K562 (cell line): ENCODE measurements around the gene C16orf92. TPM values are rescaled to one million over a fixed set of nuclear protein-coding genes. Genes with fewer than 3 reads are reported as not detected.
A peak's percentile ranks its signal among the peaks of the same experiment; 100 is the strongest.

Experiments used
- ATAC-seq: fragments of 200-7000 bp; cut with Tn5 transposase; 3 replicates; pipeline ENCODE4 v1.9.1; 2020; ENCODE audit warnings: moderate library complexity
- BruUV-seq: library from RNA; stranded (reverse); fragments of 400-500 nt; replicated peaks from 2 replicates; lab custom pipeline; 2021; lab: Mats Ljungman, UMichigan
- CTCF ChIA-PET: fragments of 300-600 bp; formaldehyde crosslinking; extraction: SDS; loops from one replicate; lab custom pipeline; 2021; ENCODE audit warnings: low intra/inter-chr PET ratio; lab: Yijun Ruan, JAX
- POLR2A ChIA-PET: fragments of 300-600, 350-650 bp; sonication (Branson Sonifier 250); formaldehyde crosslinking; extraction: SDS; loops from one replicate; lab custom pipeline; 2021; ENCODE audit warnings: antibody characterized with exemption, inconsistent platforms; lab: Yijun Ruan, JAX
- DNase-seq, 4 experiments: peaks; one replicate each; pipeline versions ENCODE4 v3.0.0 to v3.0.0-alpha.2; 2011 to 2018; ENCODE audit warnings: low spot score in 3 of 4, mixed read lengths in 3 of 4; ENCODE audit errors: extremely low read depth in 1 of 4
- FAIRE-seq: peaks from 2 replicates; lab custom pipeline; 2011; peaks lifted over from hg19 to GRCh38; lab: Jason Lieb, UNC
- H2AFZ ChIP-seq: 2 replicates; pipeline ENCODE4 v1.6.0; 2011; ENCODE audit warnings: low read depth, low read length, control low read depth, inconsistent platforms
- H3K27ac ChIP-seq: fragments of 200-600 bp; 3 replicates; pipeline ENCODE4 v1.8.0; 2011; ENCODE audit warnings: low read depth, mild to moderate bottlenecking, control low read depth, inconsistent platforms, low read length, moderate library complexity, mixed read lengths; ENCODE audit errors: extremely low read depth
- H3K27me3 ChIP-seq, 2 experiments: fragments of 300-600 bp in 1 of 2; 2 replicates in 1 of 2; 3 replicates in 1 of 2; pipeline versions ENCODE4 v1.6.0 to v1.8.0; 2011; ENCODE audit warnings: inconsistent platforms in 2 of 2, low read length in 2 of 2, mild to moderate bottlenecking in 1 of 2, mixed read lengths in 1 of 2, moderate library complexity in 1 of 2; ENCODE audit not compliant: control insufficient read depth in 2 of 2, insufficient read depth in 2 of 2
- H3K36me3 ChIP-seq: fragments of 300-600 bp; 3 replicates; pipeline ENCODE4 v1.8.0; 2011; ENCODE audit warnings: mild to moderate bottlenecking, low read length, inconsistent platforms; ENCODE audit not compliant: control insufficient read depth, insufficient read depth
- H3K4me1 ChIP-seq, 2 experiments: fragments of 200-600 bp in 1 of 2; replicated peaks in 1 of 2; 2 replicates in 1 of 2; 3 replicates in 1 of 2; pipeline versions ENCODE4 v1.5.1 to v1.8.0; 2011; ENCODE audit warnings: inconsistent platforms in 2 of 2, low read length in 2 of 2, mild to moderate bottlenecking in 1 of 2, mixed read lengths in 1 of 2, moderate library complexity in 1 of 2; ENCODE audit not compliant: control insufficient read depth in 2 of 2, insufficient read depth in 2 of 2
- H3K4me2 ChIP-seq: 2 replicates; pipeline ENCODE4 v1.6.1; 2011; ENCODE audit warnings: low read length, control low read depth, inconsistent platforms, mixed read lengths; ENCODE audit not compliant: insufficient read depth
- H3K4me3 ChIP-seq: fragments of 200-600 bp; sonication (generic), shearing (Covaris generic); 2 replicates; pipeline ENCODE4 v1.5.1; 2016; ENCODE audit warnings: control low read depth, inconsistent platforms
- H3K79me2 ChIP-seq: fragments of 200-600 bp; 3 replicates; pipeline ENCODE4 v1.8.0; 2011; ENCODE audit warnings: low read length, inconsistent platforms; ENCODE audit not compliant: control insufficient read depth, insufficient read depth
- H3K9ac ChIP-seq, 2 experiments: 2 replicates each; pipeline versions ENCODE4 v1.6.0 to v1.6.1; 2011; ENCODE audit warnings: low read depth in 2 of 2, low read length in 2 of 2, control low read depth in 1 of 2, inconsistent platforms in 1 of 2, mild to moderate bottlenecking in 1 of 2, mixed read lengths in 1 of 2; ENCODE audit not compliant: insufficient read depth in 1 of 2
- H3K9me1 ChIP-seq: one replicate; pipeline ENCODE4 v1.6.0; 2011; ENCODE audit warnings: inconsistent platforms, mild to moderate bottlenecking, low read length, moderate library complexity; ENCODE audit not compliant: control insufficient read depth, insufficient read depth
- H3K9me3 ChIP-seq: replicated peaks from 2 replicates; pipeline ENCODE4 v1.5.1; 2011; ENCODE audit warnings: low read depth, low read length, inconsistent platforms; ENCODE audit not compliant: control insufficient read depth, insufficient read depth
- H4K20me1 ChIP-seq: replicated peaks from 2 replicates; pipeline ENCODE4 v1.6.1; 2011; ENCODE audit warnings: low read length, inconsistent platforms, mixed read lengths; ENCODE audit not compliant: control insufficient read depth, insufficient read depth
- KAT7 ChIP-seq: sonication (generic); formaldehyde crosslinking; IDR thresholded peaks from 2 replicates; pipeline ENCODE4 v1.8.0; 2022; ENCODE audit warnings: missing genetic modification reagents, mild to moderate bottlenecking, borderline replicate concordance
- MAFK ChIP-seq: IDR thresholded peaks from 2 replicates; pipeline ENCODE4 v1.6.1; 2011; ENCODE audit warnings: low read length, improper control_type of control experiment
- POLR2G ChIP-seq: fragments of 200-400 bp; formaldehyde crosslinking; IDR thresholded peaks from 2 replicates; pipeline ENCODE4 v1.6.1; 2017; ENCODE audit warnings: low read depth, mild to moderate bottlenecking, antibody characterized with exemption, low read length, moderate library complexity
- RBFOX2 ChIP-seq: fragments of 200-400 bp; formaldehyde crosslinking; IDR thresholded peaks from 2 replicates; pipeline ENCODE4 v1.6.1; 2017; ENCODE audit warnings: low read depth, mild to moderate bottlenecking, low read length, moderate library complexity
- TBP ChIP-seq: optimal IDR thresholded peaks from 2 replicates; pipeline ENCODE3; 2011; ENCODE audit warnings: low read depth, low read length, improper control_type of control experiment
- TGIF2 ChIP-seq: sonication (generic); formaldehyde crosslinking; IDR thresholded peaks from 2 replicates; pipeline ENCODE4 v1.8.1; 2022; ENCODE audit warnings: mild to moderate bottlenecking, missing genetic modification reagents, moderate library complexity
- WGBS: fragments of 100-300 bp; shearing (Covaris generic); methylation state at CpG from one replicate; pipeline ENCODE4 v1.1.6; 2016; ENCODE audit warnings: low coverage, mixed read lengths; ENCODE audit not compliant: insufficient coverage; ENCODE audit errors: missing lambda C conversion rate; 5-methylcytosine and 5-hydroxymethylcytosine counted together
- in situ Hi-C: fragments of 300-500 bp; cut with MboI; formaldehyde crosslinking; loops from 4 replicates; pipeline ENCODE4 v1.15.0; 2018; ENCODE audit warnings: inconsistent platforms, mixed read lengths
- intact Hi-C: fragments of 100-400 bp; cut with micrococcal nuclease; formaldehyde crosslinking; loops from 2 replicates; pipeline ENCODE4 v1.14.2; 2022
- polyA plus RNA-seq, 8 experiments: library from polyadenylated mRNA; depleted of rRNA in 4 of 8; stranded (reverse) in 5 of 8; unstranded in 3 of 8; fragments of >200 nt; fragmentation: Nextera tagmentation in 2 of 8; fragmentation: Illumina TruSeq in 1 of 8; extraction: Ambion mirVana in 2 of 8; extraction: Trizol in 1 of 8; gene quantifications; 2 replicates each; pipeline versions ENCODE4 v1.2.1 to v1.2.3, GENCODE V29; 2011 to 2014; ENCODE audit warnings: inconsistent platforms in 1 of 8, missing spikeins in 1 of 8
- total RNA-seq, 7 experiments: library from RNA; depleted of rRNA in 6 of 7; stranded (reverse); fragments of >200 nt in 6 of 7; fragmentation: Illumina TruSeq in 2 of 7; extraction: Trizol in 2 of 7; gene quantifications; 2 replicates each; pipeline versions ENCODE4 v1.2.1 to v1.2.3, GENCODE V29; 2011 to 2021; ENCODE audit warnings: low replicate concordance in 1 of 7
- TF ChIP-seq, protein P1 (sequence below): fragments of 250-450 bp; sonication (Bioruptor Pico); IDR thresholded peaks from 2 replicates; pipeline ENCODE4 v1.4.0; 2020; ENCODE audit warnings: mild to moderate bottlenecking, moderate library complexity
- TF ChIP-seq, protein P2 (sequence below): fragments of 250-450 bp; sonication (Bioruptor Pico); IDR thresholded peaks from 2 replicates; pipeline ENCODE4 v1.8.0; 2021; ENCODE audit warnings: moderate library complexity, mild to moderate bottlenecking, inconsistent platforms

C16orf92 gene
- total and polyA plus RNA-seq, 9 of the 15 experiments (the other 6 are each of a cell fraction or from before 2014, with no cell fraction given): not detected

DNA sequence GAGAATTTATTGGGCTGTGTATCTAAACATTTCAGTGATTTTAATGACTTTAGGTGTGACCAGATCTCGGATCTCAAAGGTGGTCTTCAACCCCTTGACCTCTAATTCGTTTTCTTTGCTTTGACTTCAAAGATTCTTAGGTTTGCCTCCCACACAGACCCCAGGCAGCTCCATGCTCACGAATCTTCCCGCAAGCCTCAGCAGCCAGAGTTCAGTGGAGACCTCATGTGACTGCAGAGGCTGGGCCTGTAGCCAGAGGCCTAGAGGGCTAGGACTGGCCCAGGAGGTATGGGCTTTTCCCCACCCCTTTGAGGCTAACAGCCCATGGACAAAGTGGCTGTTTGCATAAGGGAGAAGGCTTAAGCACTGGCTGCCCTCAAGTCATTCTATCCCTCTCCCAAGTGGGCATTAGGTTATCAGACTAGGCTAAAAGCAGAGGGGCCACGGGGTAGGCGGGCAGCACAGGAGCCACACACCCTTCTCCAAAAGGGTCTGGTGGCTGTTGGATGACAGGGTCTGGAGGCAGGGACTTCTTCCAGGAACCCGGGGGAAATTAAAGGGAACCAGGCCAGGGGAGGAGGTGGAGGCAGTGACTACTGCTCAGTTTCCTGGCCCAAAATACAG lies 30.5 kb upstream of the C16orf92 start (continued):
- TF ChIP-seq, protein P1, sequence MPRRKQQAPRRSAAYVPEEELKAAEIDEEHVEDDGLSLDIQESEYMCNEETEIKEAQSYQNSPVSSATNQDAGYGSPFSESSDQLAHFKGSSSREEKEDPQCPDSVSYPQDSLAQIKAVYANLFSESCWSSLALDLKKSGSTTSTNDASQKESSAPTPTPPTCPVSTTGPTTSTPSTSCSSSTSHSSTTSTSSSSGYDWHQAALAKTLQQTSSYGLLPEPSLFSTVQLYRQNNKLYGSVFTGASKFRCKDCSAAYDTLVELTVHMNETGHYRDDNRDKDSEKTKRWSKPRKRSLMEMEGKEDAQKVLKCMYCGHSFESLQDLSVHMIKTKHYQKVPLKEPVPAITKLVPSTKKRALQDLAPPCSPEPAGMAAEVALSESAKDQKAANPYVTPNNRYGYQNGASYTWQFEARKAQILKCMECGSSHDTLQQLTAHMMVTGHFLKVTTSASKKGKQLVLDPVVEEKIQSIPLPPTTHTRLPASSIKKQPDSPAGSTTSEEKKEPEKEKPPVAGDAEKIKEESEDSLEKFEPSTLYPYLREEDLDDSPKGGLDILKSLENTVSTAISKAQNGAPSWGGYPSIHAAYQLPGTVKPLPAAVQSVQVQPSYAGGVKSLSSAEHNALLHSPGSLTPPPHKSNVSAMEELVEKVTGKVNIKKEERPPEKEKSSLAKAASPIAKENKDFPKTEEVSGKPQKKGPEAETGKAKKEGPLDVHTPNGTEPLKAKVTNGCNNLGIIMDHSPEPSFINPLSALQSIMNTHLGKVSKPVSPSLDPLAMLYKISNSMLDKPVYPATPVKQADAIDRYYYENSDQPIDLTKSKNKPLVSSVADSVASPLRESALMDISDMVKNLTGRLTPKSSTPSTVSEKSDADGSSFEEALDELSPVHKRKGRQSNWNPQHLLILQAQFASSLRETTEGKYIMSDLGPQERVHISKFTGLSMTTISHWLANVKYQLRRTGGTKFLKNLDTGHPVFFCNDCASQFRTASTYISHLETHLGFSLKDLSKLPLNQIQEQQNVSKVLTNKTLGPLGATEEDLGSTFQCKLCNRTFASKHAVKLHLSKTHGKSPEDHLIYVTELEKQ (CRISPR knock-in tag): no peak

GRCh38 chr16:29993191-29993902 lies 29.7 kb upstream of the C16orf92 start:
- Histone ChIP-seq H3K9me1 (no peaks in the 10 kb centered on the region), H3K36me3 (peaks cover 66% of the 10 kb centered on the region), H4K20me1 (no peaks in the 10 kb centered on the region), H3K4me2 (no peak overlapping the region), H3K4me3 (no peak overlapping the region), H3K79me2 (peaks cover 15% of the 10 kb centered on the region), H2AFZ (no peak overlapping the region), H3K4me1 (peaks cover 16 to 49% of the 10 kb centered on the region in 2 experiments; a peak in 4 of 5 replicates), H3K27me3 (no peaks in the 10 kb centered on the region), H3K9me3 (no peaks in the 10 kb centered on the region), H3K27ac (no peak overlapping the region), H3K9ac (peak overlapping the region in 1 of 2 experiments; percentile 63; a peak in 2 of 4 replicates)
- FAIRE-seq (no peak), ATAC-seq (no peak), DNase-seq (no peak)
- ChIA-PET CTCF (no interaction called here), POLR2A (interaction anchor here (0.5 to 4.2 kb wide), 10 partner anchors 11 to 305 kb away, joined by 3 to 20 read pairs (median 6); no protein-coding TSS in a partner anchor)
- WGBS: 91% methylated on average over 24 of the region's 25 CpGs
- no TSS peak for BruUV-seq
- intact Hi-C loops (no loop called here), in situ Hi-C loops (no loop called here)
- TF ChIP-seq, protein P2, sequence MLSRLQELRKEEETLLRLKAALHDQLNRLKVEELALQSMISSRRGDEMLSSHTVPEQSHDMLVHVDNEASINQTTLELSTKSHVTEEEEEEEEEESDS (CRISPR knock-in tag): no peak
- TF ChIP-seq POLR2G (peak; percentile 64), TBP (no peak), RBFOX2 (peak; percentile 54; the same call in 1 of the 2 replicates), MAFK (no peak), KAT7 (CRISPR knock-in tag) (0 out of 2 replicates have a peak, but pooled peaks have one; percentile 48), TGIF2 (0 out of 2 replicates have a peak, but pooled peaks have one; percentile 25)
